ENCODE measurements around the gene MERTK.
"Not testable (repeated sequence)": the region's sequence is repeated elsewhere in the genome, so short reads cannot be mapped to it uniquely, and the experiment has no call there.

Gene MERTK

GRCh38 chr2:111932841-111933291 is 34.5 kb downstream of the MERTK start:
- intact Hi-C loops (cut with DNase I; ENCODE audit: low total_unique reads) = no loop called here
- Histone ChIP-seq H3K4me3 (no peak overlapping the region), H3K27ac (no peak overlapping the region), H3K4me1 (peaks cover 0 to 10% (median 4%) of the 10 kb centered on the region in 4 donors), H3K36me3 (peaks cover 17 to 28% (median 24%) of the 10 kb centered on the region in 3 donors), H3K27me3 (no peaks in the 10 kb centered on the region), H3K9me3 (no peaks in the 10 kb centered on the region)
- DNase-seq = no peak
- no peak for TF ChIP-seq CTCF (IDR thresholded peaks at IDR 0.05)

GRCh38 chr2:111933900-111934299 is 35.5 kb downstream of the MERTK start:
- intact Hi-C loops (cut with DNase I; ENCODE audit: low total_unique reads); H3K27me3 ChIP-seq: not testable (repeated sequence)
- H3K4me1 ChIP-seq = peaks cover 0 to 12% (median 6%) of the 10 kb centered on the region in 4 donors

GRCh38 chr2:111936881-111937280 is 38.5 kb downstream of the MERTK start:
- TF ChIP-seq CTCF (IDR thresholded peaks at IDR 0.05) = no peak
- intact Hi-C loops (cut with DNase I; ENCODE audit: low total_unique reads) = no loop called here
- Histone ChIP-seq H3K27me3 (no peaks in the 10 kb centered on the region), H3K9me3 (no peaks in the 10 kb centered on the region), H3K36me3 (peaks cover 0 to 14% (median 0%) of the 10 kb centered on the region in 3 donors), H3K4me1 (peaks cover 0 to 12% (median 1%) of the 10 kb centered on the region in 4 donors), H3K27ac (no peak overlapping the region), H3K4me3 (no peak overlapping the region)
- no peak for DNase-seq

More at GRCh38 chr2:111933900-111934299, 35.5 kb downstream of the MERTK start:
- not testable (repeated sequence) for H3K27ac ChIP-seq, H3K9me3 ChIP-seq, DNase-seq, H3K4me3 ChIP-seq
- peaks cover 15 to 26% (median 24%) of the 10 kb centered on the region in 3 donors for H3K36me3 ChIP-seq

- intact Hi-C loops (cut with DNase I; ENCODE audit: low total_unique reads) = no loop called here
- H3K9me3 ChIP-seq = no peaks in the 10 kb centered on the region
- H3K4me3 ChIP-seq = no peak overlapping the region
- no peaks in the 10 kb centered on the region for H3K27me3 ChIP-seq
- TF ChIP-seq CTCF (IDR thresholded peaks at IDR 0.05) = no peak
- H3K4me1 ChIP-seq = peaks cover 0 to 12% (median 1%) of the 10 kb centered on the region in 4 donors
- DNase-seq = no peak
- H3K27ac ChIP-seq = no peak overlapping the region
- H3K36me3 ChIP-seq = no peaks in the 10 kb centered on the region
These were observed 40.0 kb downstream of the MERTK start for GRCh38 chr2:111938392-111938791.

- H3K27ac ChIP-seq = no peak overlapping the region
- no peak for TF ChIP-seq CTCF (IDR thresholded peaks at IDR 0.05)
- intact Hi-C loops (cut with DNase I; ENCODE audit: low total_unique reads) = no loop called here
- no peaks in the 10 kb centered on the region for H3K27me3 ChIP-seq
- no peaks in the 10 kb centered on the region for H3K9me3 ChIP-seq
- peaks cover 0 to 19% (median 7%) of the 10 kb centered on the region in 4 donors for H3K4me1 ChIP-seq
- no peak overlapping the region for H3K4me3 ChIP-seq
- H3K36me3 ChIP-seq = peaks cover 0 to 5% (median 0%) of the 10 kb centered on the region in 3 donors
- DNase-seq = no peak
These were observed 42.2 kb downstream of the MERTK start for GRCh38 chr2:111940333-111941196.

- no peak for DNase-seq
- H3K27ac ChIP-seq = no peak overlapping the region
- peaks cover 0 to 6% (median 0%) of the 10 kb centered on the region in 3 donors for H3K36me3 ChIP-seq
- H3K27me3 ChIP-seq = no peaks in the 10 kb centered on the region
- TF ChIP-seq CTCF (IDR thresholded peaks at IDR 0.05) = no peak
- peaks cover 0 to 21% (median 16%) of the 10 kb centered on the region in 4 donors for H3K4me1 ChIP-seq
- H3K9me3 ChIP-seq = no peaks in the 10 kb centered on the region
- H3K4me3 ChIP-seq = no peak overlapping the region
- intact Hi-C loops (cut with DNase I; ENCODE audit: low total_unique reads) = no loop called here
These were observed 43.1 kb downstream of the MERTK start for GRCh38 chr2:111941531-111941930.

All from tibial artery (tissue), 4 donors.